Adrenal gland (tissue), 5 donors: ENCODE data around the gene PADI6.

Experiments used
- POLR2A ChIP-seq, 2 donors: fragments of 450-650 bp; IDR thresholded peaks; one replicate each; pipeline ENCODE4 v1.6.1; 2017; ENCODE audit warnings: antibody characterized with exemption in 2 of 2, mild to moderate bottlenecking in 2 of 2, moderate library complexity in 1 of 2
- TF ChIP-seq, protein P1 (sequence below), 6 experiments: fragments of 450-650 bp in 4 of 6; fragments of 200-600 bp in 2 of 6; sonication (generic) in 1 of 6; IDR thresholded peaks; 1 replicate in 5 of 6; 2 replicates in 1 of 6; pipeline versions ENCODE4 v1.5.1 to v1.8.0; 2016 to 2021; ENCODE audit warnings: antibody characterized with exemption in 6 of 6, mild to moderate bottlenecking in 2 of 6, moderate library complexity in 1 of 6
- donor health status: DM: no; HTN: no; CAD: no.

DNA sequence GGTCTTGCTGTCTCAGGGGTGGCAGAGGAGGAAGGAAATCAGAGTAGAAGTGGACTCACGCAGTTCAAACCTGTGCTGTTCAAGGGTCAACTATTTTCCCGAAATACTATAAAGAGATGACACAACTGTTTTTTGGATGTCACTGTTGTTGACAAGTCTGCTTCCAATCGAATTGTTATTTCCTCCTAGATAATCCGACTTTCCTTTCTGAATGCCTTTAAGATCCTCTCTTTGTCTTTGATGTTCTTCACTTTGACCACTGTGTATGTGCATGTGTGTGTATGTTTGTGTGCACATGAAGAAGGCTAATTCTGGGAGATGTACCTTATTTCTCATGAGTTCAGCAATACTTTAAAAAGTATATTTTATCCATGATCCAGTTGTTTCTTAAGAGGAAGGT lies 42.4 kb upstream of the PADI6 start:
- no peak for TF ChIP-seq POLR2A (IDR thresholded peaks at IDR 0.05)
- TF ChIP-seq, protein P1, sequence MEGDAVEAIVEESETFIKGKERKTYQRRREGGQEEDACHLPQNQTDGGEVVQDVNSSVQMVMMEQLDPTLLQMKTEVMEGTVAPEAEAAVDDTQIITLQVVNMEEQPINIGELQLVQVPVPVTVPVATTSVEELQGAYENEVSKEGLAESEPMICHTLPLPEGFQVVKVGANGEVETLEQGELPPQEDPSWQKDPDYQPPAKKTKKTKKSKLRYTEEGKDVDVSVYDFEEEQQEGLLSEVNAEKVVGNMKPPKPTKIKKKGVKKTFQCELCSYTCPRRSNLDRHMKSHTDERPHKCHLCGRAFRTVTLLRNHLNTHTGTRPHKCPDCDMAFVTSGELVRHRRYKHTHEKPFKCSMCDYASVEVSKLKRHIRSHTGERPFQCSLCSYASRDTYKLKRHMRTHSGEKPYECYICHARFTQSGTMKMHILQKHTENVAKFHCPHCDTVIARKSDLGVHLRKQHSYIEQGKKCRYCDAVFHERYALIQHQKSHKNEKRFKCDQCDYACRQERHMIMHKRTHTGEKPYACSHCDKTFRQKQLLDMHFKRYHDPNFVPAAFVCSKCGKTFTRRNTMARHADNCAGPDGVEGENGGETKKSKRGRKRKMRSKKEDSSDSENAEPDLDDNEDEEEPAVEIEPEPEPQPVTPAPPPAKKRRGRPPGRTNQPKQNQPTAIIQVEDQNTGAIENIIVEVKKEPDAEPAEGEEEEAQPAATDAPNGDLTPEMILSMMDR (IDR thresholded peaks at IDR 0.05) = no peak
